IPS-18a (cell line): Measurements from ENCODE around the gene FAM193A.
"Not testable (repeated sequence)": the region's sequence is repeated elsewhere in the genome, so short reads cannot be mapped to it uniquely, and the experiment has no call there.

Experiments used
- H3K27ac ChIP-seq: one replicate; pipeline ENCODE4 v1.5.1; 2013; ENCODE audit warnings: low read length
- H3K27me3 ChIP-seq: one replicate; pipeline ENCODE4 v1.6.1; 2013; ENCODE audit warnings: mild to moderate bottlenecking, low read length; ENCODE audit not compliant: control insufficient read depth, insufficient read depth
- H3K36me3 ChIP-seq: one replicate; pipeline ENCODE4 v1.6.1; 2013; ENCODE audit warnings: low read depth, low read length; ENCODE audit not compliant: control insufficient read depth
- H3K4me1 ChIP-seq: one replicate; pipeline ENCODE4 v1.6.1; 2013; ENCODE audit warnings: low read depth, low read length; ENCODE audit not compliant: control insufficient read depth
- H3K4me3 ChIP-seq: one replicate; pipeline ENCODE4 v1.5.1; 2013; ENCODE audit warnings: low read length
- H3K9ac ChIP-seq: one replicate; pipeline ENCODE4 v1.6.1; 2013; ENCODE audit warnings: mild to moderate bottlenecking, low read length, moderate library complexity
- H3K9me3 ChIP-seq: one replicate; pipeline ENCODE4 v1.6.1; 2013; ENCODE audit warnings: low read depth, low read length; ENCODE audit not compliant: control insufficient read depth

Gene FAM193A

DNA sequence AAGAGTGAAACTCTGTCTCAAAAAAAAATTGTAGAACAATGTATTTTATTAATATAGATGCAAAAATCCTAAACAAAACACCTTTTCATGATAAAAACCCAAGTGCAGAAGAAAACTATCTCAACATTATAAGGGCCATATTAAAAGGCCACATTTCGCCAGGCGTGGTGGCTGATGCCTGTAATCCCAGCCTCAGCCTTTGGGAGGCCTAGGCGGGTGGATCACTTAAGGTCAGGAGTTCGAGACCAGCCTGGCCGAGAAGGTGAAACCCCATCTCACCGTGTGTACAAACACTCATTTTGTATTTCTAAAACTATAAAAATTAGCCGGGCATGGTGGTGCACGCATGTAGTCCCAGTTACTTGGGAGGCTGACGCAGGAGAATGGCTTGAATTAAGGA, 9.9 kb upstream of the FAM193A start:
- Histone ChIP-seq H3K27me3 (no peaks in the 10 kb centered on the region), H3K27ac (no peak overlapping the region), H3K4me1 (no peaks in the 10 kb centered on the region), H3K9ac (no peak overlapping the region), H3K4me3 (no peak overlapping the region), H3K36me3 (no peaks in the 10 kb centered on the region), H3K9me3 (no peaks in the 10 kb centered on the region)

DNA sequence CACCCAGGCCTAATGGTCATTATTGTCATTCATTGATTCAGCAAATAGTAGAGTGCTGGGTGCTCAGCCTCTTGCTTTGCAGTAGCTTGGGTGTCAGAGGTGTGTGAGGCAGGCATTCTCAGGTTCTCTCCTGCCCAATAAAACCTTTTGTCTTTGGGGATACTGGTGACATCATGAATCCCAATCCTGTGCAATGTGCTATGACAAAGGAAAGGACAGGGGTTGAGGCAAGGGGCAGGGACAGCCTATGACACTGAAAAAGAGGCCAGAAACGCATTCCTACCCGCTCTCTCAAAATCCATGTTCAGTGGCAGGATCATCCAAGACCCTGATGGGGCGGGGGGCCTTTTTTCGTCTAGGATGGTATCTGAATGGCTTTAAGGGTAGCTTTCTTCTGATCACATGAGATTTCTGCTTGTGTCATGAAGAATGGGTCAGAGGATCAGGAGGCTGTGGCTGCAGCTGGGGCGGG, 1.5 kb upstream of the FAM193A start:
- Histone ChIP-seq H3K27me3 (no peaks in the 10 kb centered on the region), H3K4me3 (peak overlapping the region; percentile 81), H3K9me3 (no peaks in the 10 kb centered on the region), H3K27ac (no peak overlapping the region), H3K9ac (peak overlapping the region; percentile 87), H3K4me1 (peaks cover 10% of the 10 kb centered on the region), H3K36me3 (no peaks in the 10 kb centered on the region)

DNA sequence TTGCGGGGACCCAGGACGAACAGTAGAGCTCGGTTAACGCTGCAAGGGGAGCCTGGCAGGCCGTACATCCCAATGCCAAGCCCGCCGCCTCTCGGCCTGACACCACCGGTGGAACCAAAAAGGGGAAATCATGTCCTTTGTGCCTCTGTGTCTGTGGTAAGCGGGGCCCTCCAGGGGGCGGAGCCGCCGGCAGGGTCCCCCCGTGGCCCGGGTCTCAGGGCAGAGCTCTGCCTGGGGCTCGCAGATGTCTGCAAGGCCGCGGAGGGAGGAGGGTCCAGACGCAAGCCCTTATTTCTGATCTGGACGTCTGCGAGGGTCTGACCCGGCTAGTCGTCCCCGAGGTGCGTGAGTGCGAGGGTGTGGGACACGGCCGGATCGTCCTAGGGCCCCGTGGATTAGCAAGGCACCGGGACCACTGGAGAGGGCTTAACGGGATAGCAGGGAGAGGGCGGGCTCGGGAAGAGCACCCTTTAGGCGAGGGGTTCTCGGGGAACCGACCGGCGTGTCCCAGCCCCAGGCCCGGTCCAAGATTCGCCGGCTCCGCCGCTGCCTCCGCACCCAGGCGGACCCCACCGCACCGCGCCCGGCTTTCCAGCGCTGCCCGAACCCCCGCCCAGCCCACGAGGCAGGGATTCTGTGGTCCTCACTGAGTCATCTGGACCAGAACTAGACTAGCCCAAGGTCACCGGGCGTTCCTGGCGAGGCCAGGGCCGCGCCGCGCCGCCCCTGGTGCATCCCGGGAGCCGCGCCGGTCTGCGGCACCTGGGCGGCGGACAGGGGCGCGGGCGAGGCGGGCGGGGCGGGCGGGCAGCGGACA, 863 bp upstream of the FAM193A start:
- H3K36me3 ChIP-seq = no peaks in the 10 kb centered on the region
- H3K27me3 ChIP-seq = no peaks in the 10 kb centered on the region
- H3K4me1 ChIP-seq = peaks cover 10% of the 10 kb centered on the region
- H3K9me3 ChIP-seq = no peaks in the 10 kb centered on the region
- H3K9ac ChIP-seq = peak overlapping the region; percentile 87
- H3K27ac ChIP-seq = peak overlapping the region; percentile 75
- H3K4me3 ChIP-seq = peak overlapping the region; percentile 81

DNA sequence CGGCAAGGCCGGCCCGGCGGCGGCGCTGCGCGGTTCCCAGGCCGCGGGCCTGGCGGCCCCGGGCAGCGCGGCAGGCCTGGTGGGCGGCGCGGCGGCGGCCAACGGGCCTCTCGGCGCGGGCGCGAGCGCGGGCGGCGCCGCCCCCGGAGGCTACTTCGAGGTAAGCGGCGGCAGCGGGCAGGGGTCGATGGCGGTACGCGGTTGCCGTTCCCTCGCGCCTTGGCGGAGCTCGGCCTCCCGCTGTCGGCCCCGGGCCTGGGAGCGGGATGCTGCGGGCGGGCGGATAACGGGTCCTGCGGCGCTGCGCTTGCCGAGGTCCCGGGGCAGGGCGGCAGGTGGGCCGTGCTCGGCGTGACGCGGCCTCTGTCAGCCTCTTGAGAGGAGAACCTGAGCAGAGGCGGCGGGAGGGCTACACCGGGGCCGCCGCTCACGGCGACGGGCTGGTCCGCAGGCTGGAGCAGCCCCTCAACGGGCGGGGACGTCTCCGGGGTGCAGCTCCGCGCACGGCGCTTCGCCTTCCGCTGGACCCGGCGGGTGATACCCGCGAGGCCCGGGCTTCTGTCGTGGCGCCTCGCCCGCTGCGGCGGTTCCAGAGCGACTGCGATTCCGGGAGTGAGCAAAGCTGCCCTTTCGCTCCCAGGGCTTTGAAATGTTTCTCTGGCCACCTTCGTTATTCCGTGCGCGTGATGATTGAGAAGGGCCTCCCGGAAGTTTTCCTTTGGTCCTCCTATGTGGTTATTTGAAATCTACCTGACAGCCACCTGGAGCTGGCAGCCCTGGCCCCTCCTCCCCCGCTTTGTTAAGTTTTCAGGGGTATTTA, 774 bp downstream of the FAM193A start:
- H3K36me3 ChIP-seq = no peaks in the 10 kb centered on the region
- H3K4me3 ChIP-seq = peak overlapping the region; percentile 85
- H3K27me3 ChIP-seq = no peaks in the 10 kb centered on the region
- H3K9ac ChIP-seq = peak overlapping the region; percentile 67
- no peak overlapping the region for H3K27ac ChIP-seq
- no peaks in the 10 kb centered on the region for H3K9me3 ChIP-seq
- peaks cover 10% of the 10 kb centered on the region for H3K4me1 ChIP-seq

DNA sequence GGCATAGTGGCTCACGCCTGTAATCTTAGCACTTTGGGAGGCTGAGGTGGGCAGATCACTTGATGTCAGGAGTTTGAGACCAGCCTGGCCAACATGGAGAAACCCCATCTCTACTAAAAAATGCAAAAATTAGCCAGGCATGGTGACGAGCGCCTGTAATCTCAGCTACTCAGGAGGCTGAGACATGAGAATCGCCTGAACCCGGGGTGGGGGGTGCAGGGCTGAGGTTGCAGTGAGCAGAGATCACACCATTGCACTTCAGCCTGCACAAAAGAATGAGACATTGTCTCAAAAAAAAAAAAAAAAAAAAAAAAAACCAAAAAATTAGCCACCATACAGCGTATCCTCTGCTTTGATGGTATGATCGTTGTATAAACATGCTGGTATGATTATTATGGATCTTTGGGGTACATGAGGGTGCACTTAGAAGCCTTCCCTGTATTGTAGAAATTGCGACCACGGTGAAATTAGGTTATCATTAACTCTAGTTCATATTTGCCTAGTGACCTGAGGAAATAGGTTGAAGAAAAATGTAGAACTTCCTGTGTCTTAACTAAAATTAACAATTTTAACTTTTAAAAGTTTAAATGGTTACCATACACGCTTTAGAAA, 7.2 kb downstream of the FAM193A start:
- not testable (repeated sequence) for H3K4me3 ChIP-seq, H3K27me3 ChIP-seq, H3K27ac ChIP-seq, H3K36me3 ChIP-seq, H3K9me3 ChIP-seq, H3K9ac ChIP-seq, H3K4me1 ChIP-seq

DNA sequence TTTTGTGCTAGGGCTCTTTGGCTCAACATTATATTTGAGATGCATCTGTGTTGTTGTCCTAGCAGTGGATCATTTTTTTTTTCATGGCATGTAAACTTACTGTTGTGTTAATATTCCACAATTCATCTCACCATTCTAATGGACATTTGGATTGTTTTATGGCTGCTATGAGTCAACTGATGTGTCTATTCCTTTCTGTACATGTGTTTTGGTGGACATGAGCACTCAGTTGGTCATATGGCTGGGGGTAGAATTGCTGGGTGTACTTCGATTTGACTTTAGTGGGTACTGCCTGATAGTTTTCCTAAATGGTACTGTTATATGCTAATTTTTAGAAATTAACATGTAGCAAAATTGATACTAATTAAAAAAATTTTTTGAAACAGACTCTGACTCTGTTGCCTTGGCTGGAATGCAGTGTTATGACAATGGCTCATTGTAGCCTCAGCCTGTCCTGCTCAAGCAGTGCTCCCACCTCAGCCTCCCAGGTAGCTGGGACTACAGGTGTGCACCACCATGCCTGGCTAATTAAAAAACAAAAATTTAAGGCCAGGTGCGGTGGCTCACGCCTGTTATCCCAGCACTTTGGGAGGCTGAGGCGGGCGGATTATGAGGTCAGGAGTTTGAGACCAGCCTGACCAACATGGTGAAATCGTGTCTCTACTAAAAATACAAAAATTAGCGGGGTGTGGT, 9.0 kb downstream of the FAM193A start:
- Histone ChIP-seq H3K4me1 (no peaks in the 10 kb centered on the region), H3K36me3 (no peaks in the 10 kb centered on the region), H3K27ac (no peak overlapping the region), H3K27me3 (no peaks in the 10 kb centered on the region), H3K9me3 (no peaks in the 10 kb centered on the region), H3K9ac (no peak overlapping the region), H3K4me3 (no peak overlapping the region)

DNA sequence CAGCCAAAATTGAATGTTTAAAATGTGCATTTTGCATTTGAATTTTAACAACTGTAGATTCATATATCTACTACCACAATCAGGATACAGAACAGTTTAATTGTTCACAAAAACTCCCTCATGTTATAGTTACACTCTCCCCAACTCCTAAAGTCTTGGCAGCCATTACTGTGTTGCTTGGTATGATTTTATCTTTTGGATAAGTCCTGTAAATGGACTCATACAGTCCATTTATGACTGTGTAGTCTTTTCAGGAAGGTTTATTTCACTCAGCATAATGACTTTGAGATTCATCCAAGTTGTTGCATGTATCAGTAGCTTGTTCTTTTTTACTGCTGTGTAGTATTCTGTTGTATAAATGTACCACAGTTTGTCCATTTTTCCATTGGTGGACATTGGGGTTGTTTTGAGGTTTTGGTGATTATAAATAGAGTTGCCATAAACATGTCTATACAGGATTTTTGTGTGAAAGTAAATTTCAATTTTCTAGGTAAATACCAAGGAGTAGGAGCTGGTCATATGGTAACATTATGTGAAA, 9.9 kb downstream of the FAM193A start:
- H3K4me1 ChIP-seq = no peaks in the 10 kb centered on the region
- H3K4me3 ChIP-seq = no peak overlapping the region
- H3K9ac ChIP-seq = no peak overlapping the region
- H3K9me3 ChIP-seq = no peaks in the 10 kb centered on the region
- no peaks in the 10 kb centered on the region for H3K27me3 ChIP-seq
- no peak overlapping the region for H3K27ac ChIP-seq
- H3K36me3 ChIP-seq = no peaks in the 10 kb centered on the region

DNA sequence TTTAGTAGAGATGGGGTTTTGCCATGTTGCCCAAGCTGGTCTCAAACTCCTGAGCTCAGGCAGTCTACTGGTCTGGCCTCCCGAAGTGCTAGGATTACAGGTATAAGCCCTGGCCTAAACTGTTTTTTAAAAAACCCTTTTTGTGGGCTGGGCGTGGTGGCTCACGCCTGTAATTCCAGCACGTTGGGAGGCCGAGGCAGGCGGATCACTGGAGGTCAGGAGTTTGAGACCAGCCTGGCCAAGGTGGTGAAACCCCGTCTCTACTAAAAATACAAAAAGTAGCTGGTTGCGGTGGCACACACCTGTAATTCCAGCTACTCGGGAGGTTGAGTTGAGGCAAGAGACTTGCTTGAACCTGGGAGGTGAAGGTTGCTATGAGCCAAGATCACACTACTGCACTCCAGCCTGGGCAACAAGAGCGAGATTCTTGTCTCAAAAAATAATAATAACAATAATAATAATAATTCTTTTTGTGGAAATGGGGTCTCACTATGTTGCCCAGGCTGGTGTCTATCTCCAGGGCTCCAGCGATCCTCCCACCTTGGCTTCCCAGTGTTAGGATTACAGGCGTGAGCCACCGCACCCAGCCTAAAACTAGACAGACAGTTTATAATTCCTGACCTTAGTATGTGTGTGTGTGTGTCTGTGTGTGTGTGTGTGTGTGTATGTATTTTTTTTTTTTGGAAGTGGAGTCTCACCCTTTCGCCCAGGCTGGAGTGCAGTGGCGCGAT, 10.7 kb downstream of the FAM193A start:
- not testable (repeated sequence) for H3K9ac ChIP-seq, H3K4me1 ChIP-seq, H3K9me3 ChIP-seq, H3K4me3 ChIP-seq, H3K27me3 ChIP-seq, H3K27ac ChIP-seq, H3K36me3 ChIP-seq

DNA sequence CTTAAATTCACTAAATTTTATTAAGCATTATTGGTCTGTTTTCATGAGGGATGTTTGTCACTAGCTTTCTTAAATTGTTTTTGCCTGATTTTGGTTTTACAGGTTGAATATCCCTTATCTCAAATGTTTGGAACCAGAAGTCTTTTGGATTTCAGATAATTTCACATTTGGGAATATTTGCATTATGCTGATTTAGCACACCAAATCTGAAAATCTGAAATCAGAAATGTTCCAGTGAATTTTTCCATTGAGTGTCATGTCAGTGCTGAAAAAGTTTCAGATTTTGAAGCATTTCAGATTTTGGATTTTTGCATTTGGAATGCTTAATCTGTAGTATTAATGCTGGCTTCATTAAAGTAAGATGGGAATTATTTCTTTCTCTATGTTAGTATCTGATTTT, 14.7 kb downstream of the FAM193A start:
- Histone ChIP-seq H3K4me1 (no peaks in the 10 kb centered on the region), H3K4me3 (no peak overlapping the region), H3K27ac (no peak overlapping the region)

DNA sequence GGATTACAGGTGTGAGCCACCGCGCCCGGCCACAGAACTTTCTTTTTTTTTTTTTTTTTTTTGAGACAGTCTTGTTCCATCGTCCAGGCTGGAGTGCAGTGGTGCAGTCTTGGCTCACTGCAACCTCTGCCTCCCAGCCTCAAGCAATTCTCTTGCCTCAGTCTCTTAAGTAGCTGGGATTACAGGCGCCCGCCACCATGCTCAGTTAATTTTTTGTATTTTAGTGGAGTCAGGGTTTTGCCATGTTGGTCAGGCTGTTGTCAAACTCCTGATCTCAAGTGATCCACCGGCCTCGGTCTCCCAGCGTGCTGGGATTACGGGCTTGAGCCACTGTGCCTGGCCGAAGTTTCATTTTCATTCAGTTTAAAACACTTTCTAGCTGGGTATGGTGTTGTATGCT, 16.4 kb downstream of the FAM193A start:
- Histone ChIP-seq H3K9me3 (no peaks in the 10 kb centered on the region), H3K36me3 (no peaks in the 10 kb centered on the region), H3K4me1 (no peaks in the 10 kb centered on the region), H3K27me3 (no peaks in the 10 kb centered on the region), H3K9ac (no peak overlapping the region), H3K4me3 (no peak overlapping the region), H3K27ac (no peak overlapping the region)

More for the DNA sequence above, 14.7 kb downstream of the FAM193A start:
- no peaks in the 10 kb centered on the region for H3K27me3 ChIP-seq
- no peaks in the 10 kb centered on the region for H3K9me3 ChIP-seq
- H3K36me3 ChIP-seq = no peaks in the 10 kb centered on the region
- H3K9ac ChIP-seq = no peak overlapping the region
